Measurements from ENCODE around the gene TANC1.
"Not testable (repeated sequence)": the region's sequence is repeated elsewhere in the genome, so short reads cannot be mapped to it uniquely, and the experiment has no call there.

Gene TANC1

DNA sequence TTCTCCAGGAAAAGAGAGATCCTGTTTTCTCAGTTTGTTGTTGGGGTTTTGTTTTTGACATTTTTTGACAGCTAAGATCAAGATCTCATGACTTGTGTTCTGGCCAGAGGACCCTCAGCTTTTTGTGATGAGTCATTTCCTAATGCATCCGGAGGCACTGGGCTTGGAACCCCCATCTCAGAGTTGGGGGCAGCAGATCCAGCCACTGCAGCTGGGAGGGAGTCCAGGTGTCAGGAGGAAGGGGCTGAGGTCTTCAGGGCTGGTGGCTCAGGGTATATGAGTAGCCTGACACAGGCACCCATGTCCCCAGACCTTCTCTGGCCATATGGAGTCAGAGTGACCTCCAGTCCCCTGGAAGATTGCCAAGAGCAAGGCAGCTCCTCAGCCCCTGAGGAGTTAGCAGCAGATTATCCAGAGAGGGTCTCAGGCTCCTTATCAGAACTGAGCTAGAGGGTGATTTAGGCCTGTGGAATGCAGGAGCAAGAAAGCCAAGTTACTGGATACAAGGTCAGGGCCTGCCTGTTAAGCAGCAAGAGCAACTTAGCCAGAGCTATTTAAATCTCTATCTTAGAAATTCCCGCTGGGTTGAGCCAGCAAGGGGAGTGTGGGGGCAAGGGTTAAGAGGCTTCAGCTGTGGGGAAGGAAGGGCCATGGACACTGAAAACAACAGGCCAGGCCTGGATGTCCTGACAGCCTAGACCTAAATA lies 62.4 kb downstream of the TANC1 start:
- DNase-seq (ENCODE audit: low spot score), result no peak
- TF ChIP-seq, protein P1, sequence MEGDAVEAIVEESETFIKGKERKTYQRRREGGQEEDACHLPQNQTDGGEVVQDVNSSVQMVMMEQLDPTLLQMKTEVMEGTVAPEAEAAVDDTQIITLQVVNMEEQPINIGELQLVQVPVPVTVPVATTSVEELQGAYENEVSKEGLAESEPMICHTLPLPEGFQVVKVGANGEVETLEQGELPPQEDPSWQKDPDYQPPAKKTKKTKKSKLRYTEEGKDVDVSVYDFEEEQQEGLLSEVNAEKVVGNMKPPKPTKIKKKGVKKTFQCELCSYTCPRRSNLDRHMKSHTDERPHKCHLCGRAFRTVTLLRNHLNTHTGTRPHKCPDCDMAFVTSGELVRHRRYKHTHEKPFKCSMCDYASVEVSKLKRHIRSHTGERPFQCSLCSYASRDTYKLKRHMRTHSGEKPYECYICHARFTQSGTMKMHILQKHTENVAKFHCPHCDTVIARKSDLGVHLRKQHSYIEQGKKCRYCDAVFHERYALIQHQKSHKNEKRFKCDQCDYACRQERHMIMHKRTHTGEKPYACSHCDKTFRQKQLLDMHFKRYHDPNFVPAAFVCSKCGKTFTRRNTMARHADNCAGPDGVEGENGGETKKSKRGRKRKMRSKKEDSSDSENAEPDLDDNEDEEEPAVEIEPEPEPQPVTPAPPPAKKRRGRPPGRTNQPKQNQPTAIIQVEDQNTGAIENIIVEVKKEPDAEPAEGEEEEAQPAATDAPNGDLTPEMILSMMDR (IDR thresholded peaks at IDR 0.05; ENCODE audit: extremely low read depth, insufficient read depth, missing control alignments), result no peak
- in situ Hi-C loops (cut with MboI; ENCODE audit: low pct_unique_long_range_greater_than_20kb, low sequenced_read_pairs, unreplicated experiment), result no loop called here

DNA sequence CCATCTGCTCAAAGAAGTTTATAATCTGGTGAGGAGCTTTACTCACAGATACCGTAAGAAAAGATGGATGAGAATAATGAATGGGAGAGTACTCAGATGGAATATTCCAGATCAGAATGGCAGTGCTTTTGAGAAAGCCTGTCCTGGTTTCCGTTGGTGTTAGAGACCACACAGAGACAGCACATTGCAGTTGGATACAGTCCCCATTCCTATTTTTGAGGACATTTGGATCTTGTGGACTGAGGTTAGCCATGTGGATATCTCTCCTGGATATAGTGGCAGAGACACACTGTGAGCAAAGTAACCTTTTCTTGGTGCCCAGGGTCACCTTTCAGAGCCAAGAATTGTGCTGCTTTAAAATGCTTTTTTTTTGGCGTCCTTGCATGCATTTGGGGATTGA lies 63.7 kb downstream of the TANC1 start:
- no peak for DNase-seq (ENCODE audit: low spot score)
- in situ Hi-C loops (cut with MboI; ENCODE audit: low pct_unique_long_range_greater_than_20kb, low sequenced_read_pairs, unreplicated experiment), result no loop called here
- TF ChIP-seq, protein P1 (IDR thresholded peaks at IDR 0.05; ENCODE audit: extremely low read depth, insufficient read depth, missing control alignments), result no peak

DNA sequence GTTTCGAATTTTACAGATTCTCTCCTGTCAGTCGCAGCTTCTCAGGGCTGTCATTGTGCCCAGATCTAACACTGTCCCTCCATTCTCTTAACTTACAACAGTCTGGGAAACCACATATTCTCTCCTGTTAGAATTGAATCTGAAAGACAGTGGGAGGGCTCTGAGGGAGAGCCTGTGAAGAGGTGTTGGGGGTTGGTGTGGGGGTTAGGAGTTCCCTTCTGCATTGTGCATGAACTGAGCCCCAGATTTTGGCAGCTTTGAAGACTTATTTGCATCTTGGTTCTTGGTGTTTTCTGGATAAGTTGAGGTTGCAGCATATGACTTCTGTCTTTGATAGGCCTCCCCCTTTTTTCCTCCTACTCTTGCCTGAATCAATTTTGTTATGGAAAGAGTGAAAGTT lies 64.1 kb downstream of the TANC1 start:
- TF ChIP-seq, protein P1 (IDR thresholded peaks at IDR 0.05; ENCODE audit: extremely low read depth, insufficient read depth, missing control alignments), result no peak
- no peak for DNase-seq (ENCODE audit: low spot score)
- in situ Hi-C loops (cut with MboI; ENCODE audit: low pct_unique_long_range_greater_than_20kb, low sequenced_read_pairs, unreplicated experiment), result no loop called here

DNA sequence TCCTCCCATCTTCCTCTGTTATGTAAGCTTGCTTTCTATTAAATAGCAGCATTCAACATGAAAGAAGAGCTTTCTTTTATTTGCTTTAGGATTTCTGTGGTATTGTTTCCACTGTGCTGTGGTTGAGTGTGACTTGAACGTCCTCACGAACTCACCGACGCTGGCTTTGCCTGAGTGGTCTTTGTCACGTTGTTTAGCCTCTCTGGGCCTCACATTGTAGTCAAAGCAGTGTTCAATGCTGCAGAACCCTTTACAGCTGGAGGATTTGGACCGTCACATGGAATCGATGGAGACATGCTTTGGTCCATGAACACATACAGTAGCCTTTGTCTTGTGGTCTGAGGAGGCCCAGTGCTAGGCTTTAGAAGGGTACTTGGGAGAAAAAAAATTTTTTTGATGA lies 66.3 kb downstream of the TANC1 start:
- TF ChIP-seq, protein P1 (IDR thresholded peaks at IDR 0.05; ENCODE audit: extremely low read depth, insufficient read depth, missing control alignments), result no peak
- no peak for DNase-seq (ENCODE audit: low spot score)
- in situ Hi-C loops (cut with MboI; ENCODE audit: low pct_unique_long_range_greater_than_20kb, low sequenced_read_pairs, unreplicated experiment), result no loop called here

DNA sequence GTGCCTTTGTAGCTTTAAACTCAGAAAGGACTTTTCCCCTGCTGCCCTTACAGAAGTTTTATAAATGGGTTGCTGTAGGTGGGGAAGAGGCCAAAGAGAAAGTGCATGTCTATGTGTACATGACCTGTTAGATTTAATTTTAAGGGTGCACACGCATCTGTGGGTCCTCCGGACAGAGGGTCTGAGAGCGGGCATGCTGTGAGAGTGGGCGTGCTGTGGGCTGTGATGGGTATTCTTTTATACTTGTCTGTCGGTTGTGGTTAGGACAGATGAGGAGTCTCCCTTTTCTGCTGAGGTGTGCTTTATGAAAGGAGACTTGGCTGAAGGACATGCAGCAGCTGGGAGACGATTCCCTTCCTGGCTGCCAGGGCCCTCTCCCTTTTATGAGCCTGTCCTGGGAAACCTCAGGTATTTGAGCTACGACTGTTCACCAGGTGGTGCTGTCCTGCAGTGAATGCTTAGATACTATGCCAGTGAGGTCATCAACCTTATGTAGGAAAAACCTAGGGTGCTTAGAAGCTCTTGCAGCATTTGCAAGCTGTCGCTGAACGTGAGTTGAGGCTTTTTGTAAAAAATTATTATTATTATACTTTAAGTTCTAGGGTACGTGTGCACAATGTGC lies 67.5 kb downstream of the TANC1 start:
- in situ Hi-C loops (cut with MboI; ENCODE audit: low pct_unique_long_range_greater_than_20kb, low sequenced_read_pairs, unreplicated experiment), result no loop called here
- no peak for DNase-seq (ENCODE audit: low spot score)
- TF ChIP-seq, protein P1 (IDR thresholded peaks at IDR 0.05; ENCODE audit: extremely low read depth, insufficient read depth, missing control alignments), result peak; percentile 24

DNA sequence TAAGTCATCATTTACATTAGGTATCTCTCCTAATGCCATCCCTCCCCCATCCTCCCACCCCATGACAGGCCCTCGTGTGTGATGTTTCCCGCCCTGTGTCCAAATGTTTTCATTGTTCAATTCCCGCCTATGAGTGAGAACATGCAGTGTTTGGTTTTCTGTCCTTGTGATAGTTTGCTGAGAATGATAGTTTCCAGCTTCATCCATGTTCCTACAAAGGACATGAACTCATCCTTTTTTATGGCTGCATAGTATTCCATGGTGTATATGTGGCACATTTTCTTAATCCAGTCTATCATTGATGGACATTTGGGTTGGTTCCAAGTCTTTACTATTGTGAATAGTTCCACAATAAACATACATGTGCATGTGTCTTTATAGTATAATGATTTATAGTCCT lies 68.0 kb downstream of the TANC1 start:
- DNase-seq (ENCODE audit: low spot score); in situ Hi-C loops (cut with MboI; ENCODE audit: low pct_unique_long_range_greater_than_20kb, low sequenced_read_pairs, unreplicated experiment): not testable (repeated sequence)

DNA sequence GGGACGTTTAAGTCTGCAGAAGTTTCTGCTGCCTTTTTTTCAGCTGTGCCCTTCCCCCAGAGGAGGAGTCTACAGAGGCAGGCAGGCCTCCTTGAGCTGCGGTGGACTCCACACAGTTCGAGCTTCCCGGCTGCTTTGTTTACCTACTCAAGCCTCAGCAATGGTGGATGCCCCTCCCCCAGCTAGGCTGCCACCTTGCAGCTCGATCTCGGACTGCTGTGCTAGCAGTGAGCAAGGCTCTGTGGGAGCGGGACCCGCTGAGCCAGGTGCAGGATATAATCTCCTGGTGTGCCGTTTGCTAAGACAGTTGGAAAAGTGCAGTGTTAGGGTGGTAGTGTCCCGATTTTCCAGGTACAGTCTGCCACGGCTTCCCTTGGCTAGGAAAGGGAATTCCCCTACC lies 72.9 kb downstream of the TANC1 start:
- in situ Hi-C loops (cut with MboI; ENCODE audit: low pct_unique_long_range_greater_than_20kb, low sequenced_read_pairs, unreplicated experiment); DNase-seq (ENCODE audit: low spot score): not testable (repeated sequence)
